IMR-90 (cell line): ENCODE results near the gene RIMBP2. TPM values are rescaled to one million over a fixed set of nuclear protein-coding genes. Genes with fewer than 3 reads are reported as not detected.

Experiments used
- ATAC-seq: fragments of 200-7000 bp; cut with Tn5 transposase; 2 replicates; pipeline ENCODE4 v1.9.1; 2020; ENCODE audit warnings: low read depth, mild to moderate bottlenecking, moderate library complexity
- BruUV-seq: library from RNA; stranded (reverse); fragments of 400-500 nt; replicated peaks from 2 replicates; lab custom pipeline; 2021; lab: Mats Ljungman, UMichigan
- CTCF ChIA-PET: fragments of 300-600 bp; formaldehyde crosslinking; extraction: SDS; loops from one replicate; lab custom pipeline; 2021; ENCODE audit warnings: antibody characterized with exemption; lab: Yijun Ruan, JAX
- POLR2A ChIA-PET: fragments of 300-600 bp; sonication (Branson Sonifier 250); formaldehyde crosslinking; loops from one replicate; lab custom pipeline; 2022; ENCODE audit warnings: antibody characterized with exemption; ENCODE audit not compliant: unreplicated experiment; lab: Charles Lee
- DNase-seq: peaks from one replicate; pipeline ENCODE4 v3.0.0; 2013
- H2AFZ ChIP-seq: replicated peaks from 2 replicates; pipeline ENCODE3; 2013; ENCODE audit warnings: low read length, mild to moderate bottlenecking; ENCODE audit not compliant: poor library complexity
- H2AK5ac ChIP-seq: 2 replicates; pipeline ENCODE4 v1.6.1; 2013; ENCODE audit warnings: low read depth, low read length, inconsistent platforms
- H2AK9ac ChIP-seq: replicated peaks from 2 replicates; pipeline ENCODE3; 2013; ENCODE audit warnings: mild to moderate bottlenecking, low read depth, low read length, moderate library complexity; ENCODE audit not compliant: poor library complexity
- H2BK120ac ChIP-seq: 2 replicates; pipeline ENCODE4 v1.6.1; 2013; ENCODE audit warnings: low read depth, low read length, inconsistent platforms
- H2BK15ac ChIP-seq: 3 replicates; pipeline ENCODE4 v1.6.1; 2013; ENCODE audit warnings: low read depth, low read length, inconsistent platforms
- H2BK20ac ChIP-seq: 2 replicates; pipeline ENCODE4 v1.6.1; 2013; ENCODE audit warnings: low read depth, mild to moderate bottlenecking, inconsistent platforms, low read length, moderate library complexity
- H2BK5ac ChIP-seq: 2 replicates; pipeline ENCODE4 v1.6.1; 2013; ENCODE audit warnings: mild to moderate bottlenecking, low read depth, low read length, inconsistent platforms; ENCODE audit not compliant: poor library complexity, severe bottlenecking
- H3K14ac ChIP-seq: replicated peaks from 2 replicates; pipeline ENCODE4 v1.6.1; 2013; ENCODE audit warnings: low read depth, low read length, inconsistent platforms
- H3K18ac ChIP-seq: 2 replicates; pipeline ENCODE4 v1.6.1; 2013; ENCODE audit warnings: low read depth, low read length, control low read depth
- H3K23ac ChIP-seq: 2 replicates; pipeline ENCODE4 v1.6.1; 2013; ENCODE audit warnings: low read depth, low read length, inconsistent platforms
- H3K27ac ChIP-seq: 2 replicates; pipeline ENCODE4 v1.5.1; 2013; ENCODE audit warnings: mild to moderate bottlenecking, control low read depth, low read length; ENCODE audit not compliant: insufficient read depth
- H3K27me3 ChIP-seq: 2 replicates; pipeline ENCODE4 v1.6.1; 2013; ENCODE audit warnings: low read length; ENCODE audit not compliant: control insufficient read depth, insufficient read depth
- H3K36me3 ChIP-seq: 2 replicates; pipeline ENCODE4 v1.6.1; 2013; ENCODE audit warnings: low read length, mixed read lengths; ENCODE audit not compliant: control insufficient read depth, insufficient read depth
- H3K4ac ChIP-seq: 2 replicates; pipeline ENCODE4 v1.6.1; 2013; ENCODE audit warnings: low read depth, low read length, inconsistent platforms
- H3K4me1 ChIP-seq: 2 replicates; pipeline ENCODE4 v1.6.1; 2013; ENCODE audit warnings: low read length, mixed read lengths; ENCODE audit not compliant: control insufficient read depth, insufficient read depth
- H3K4me2 ChIP-seq: 2 replicates; pipeline ENCODE4 v1.6.1; 2013; ENCODE audit warnings: low read depth, mild to moderate bottlenecking, control low read depth, low read length, moderate library complexity
- H3K4me3 ChIP-seq: 2 replicates; pipeline ENCODE4 v1.5.1; 2013; ENCODE audit warnings: low read depth, mild to moderate bottlenecking, control low read depth, low read length, moderate library complexity; ENCODE audit not compliant: insufficient read depth
- H3K56ac ChIP-seq: 2 replicates; pipeline ENCODE4 v1.6.1; 2013; ENCODE audit warnings: low read length, inconsistent platforms; ENCODE audit not compliant: insufficient read depth; ENCODE audit errors: extremely low read depth
- H3K79me1 ChIP-seq, 2 experiments: 2 replicates each; pipeline ENCODE4 v1.6.1; 2013; ENCODE audit warnings: low read length in 2 of 2, inconsistent platforms in 1 of 2, low read depth in 1 of 2
- H3K9ac ChIP-seq: 2 replicates; pipeline ENCODE4 v1.6.1; 2013; ENCODE audit warnings: low read depth, low read length, control low read depth
- H3K9me1 ChIP-seq: 2 replicates; pipeline ENCODE4 v1.6.1; 2013; ENCODE audit warnings: low read length, inconsistent platforms; ENCODE audit not compliant: insufficient read depth
- H3K9me3 ChIP-seq: 2 replicates; pipeline ENCODE4 v1.6.1; 2013; ENCODE audit warnings: low read length; ENCODE audit not compliant: control insufficient read depth, insufficient read depth
- H4K20me1 ChIP-seq: 2 replicates; pipeline ENCODE4 v1.6.1; 2013; ENCODE audit warnings: low read length, inconsistent platforms; ENCODE audit not compliant: insufficient read depth
- H4K5ac ChIP-seq: 2 replicates; pipeline ENCODE4 v1.6.1; 2013; ENCODE audit warnings: mild to moderate bottlenecking, low read depth, low read length, control low read depth
- H4K8ac ChIP-seq, 2 experiments: 2 replicates each; pipeline ENCODE4 v1.6.1; 2013; ENCODE audit warnings: low read depth in 2 of 2, low read length in 2 of 2, control low read depth in 1 of 2, inconsistent platforms in 1 of 2
- H4K91ac ChIP-seq: 2 replicates; pipeline ENCODE4 v1.6.1; 2013; ENCODE audit warnings: low read depth, low read length, inconsistent platforms; ENCODE audit not compliant: insufficient read depth
- CHD1 ChIP-seq: IDR thresholded peaks from 2 replicates; pipeline ENCODE4 v1.6.1; 2012; ENCODE audit warnings: low read depth, low read length, improper control_type of control experiment
- FOS ChIP-seq: fragments of 150-350 bp; IDR thresholded peaks from 2 replicates; pipeline ENCODE4 v1.6.1; 2016; ENCODE audit warnings: low read depth, low read length
- MAFK ChIP-seq: IDR thresholded peaks from 2 replicates; pipeline ENCODE4 v1.6.1; 2012; ENCODE audit warnings: low read depth, low read length, improper control_type of control experiment
- MAZ ChIP-seq: IDR thresholded peaks from 2 replicates; pipeline ENCODE4 v1.6.1; 2012; ENCODE audit warnings: low read depth, mild to moderate bottlenecking, low read length, improper control_type of control experiment, moderate library complexity, borderline replicate concordance
- WGBS, 2 experiments: methylation state at CpG; one replicate each; pipeline versions ENCODE4 v1.1.5 to v1.1.7; 2013; ENCODE audit warnings: missing lambda C conversion rate in 2 of 2; ENCODE audit not compliant: insufficient read length in 1 of 2; ENCODE audit errors: extremely low coverage in 2 of 2; 5-methylcytosine and 5-hydroxymethylcytosine counted together
- dilution Hi-C: fragments of 300-500 bp; cut with HindIII; formaldehyde crosslinking; loops from one replicate; pipeline ENCODE4 v1.14.3; 2018; ENCODE audit warnings: low sequenced_read_pairs; ENCODE audit not compliant: unreplicated experiment
- in situ Hi-C: fragments of 300-500 bp; cut with MboI; formaldehyde crosslinking; loops from 3 replicates; pipeline ENCODE4 v1.14.3; 2019; ENCODE audit warnings: low sequenced_read_pairs, inconsistent platforms, mixed read lengths
- intact Hi-C: fragments of 100-400 bp; cut with micrococcal nuclease; formaldehyde crosslinking; loops from 2 replicates; pipeline ENCODE4 v1.10.0; 2022
- polyA plus RNA-seq, 3 experiments: library from polyadenylated mRNA; depleted of rRNA; stranded (reverse); fragments of >200 nt; gene quantifications; 2 replicates each; pipeline ENCODE4 v1.2.3, GENCODE V29; 2012; ENCODE audit warnings: low replicate concordance in 1 of 3
- total RNA-seq: library from RNA; depleted of rRNA; stranded (reverse); fragments of >200 nt; gene quantifications from 2 replicates; pipeline ENCODE4 v1.2.3, GENCODE V29; 2012
- TF ChIP-seq, protein P1 (sequence below): fragments of 150-350 bp; IDR thresholded peaks from 2 replicates; pipeline ENCODE4 v1.6.1; 2017; ENCODE audit warnings: mild to moderate bottlenecking, antibody characterized with exemption, low read length, low read depth

RIMBP2 gene
- total and polyA plus RNA-seq, 2 of the 4 experiments (the other 2 are of a cell fraction): not detected

DNA sequence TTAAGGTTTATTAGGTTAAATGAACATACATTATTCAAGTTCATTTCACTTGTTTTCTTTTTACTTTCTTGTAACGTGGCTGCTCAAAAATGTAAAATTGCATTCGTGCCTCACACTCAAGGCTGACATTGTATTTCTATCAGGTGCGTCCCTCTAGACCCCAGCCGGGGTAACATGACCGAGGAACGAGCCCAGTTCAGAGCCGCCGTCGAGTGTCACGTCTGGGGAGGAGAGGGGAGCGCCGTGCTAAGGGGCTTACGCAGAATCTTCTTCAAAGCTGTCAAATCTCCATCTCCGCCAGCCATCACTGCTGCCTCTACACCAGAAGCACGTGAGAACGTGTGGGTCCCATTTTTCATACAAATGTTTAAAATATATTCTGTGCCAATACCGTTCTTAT, 170.6 kb downstream of the RIMBP2 start:
- Histone ChIP-seq H4K5ac (no peak overlapping the region), H2AFZ (no peak overlapping the region), H3K4me1 (no peaks in the 10 kb centered on the region), H2AK9ac (no peak overlapping the region), H3K4me2 (no peak overlapping the region), H3K18ac (no peak overlapping the region), H2BK15ac (no peak overlapping the region), H3K56ac (no peak overlapping the region), H4K20me1 (no peaks in the 10 kb centered on the region), H4K91ac (no peak overlapping the region), H3K9ac (no peak overlapping the region), H3K9me3 (peaks cover 23% of the 10 kb centered on the region), H3K23ac (no peak overlapping the region), H3K4me3 (no peak overlapping the region), H4K8ac (no peak overlapping the region), H2BK5ac (no peak overlapping the region), H3K9me1 (no peaks in the 10 kb centered on the region), H3K14ac (no peak overlapping the region), H2AK5ac (no peak overlapping the region), H3K27ac (no peak overlapping the region), H3K79me1 (no peaks in the 10 kb centered on the region), H2BK20ac (no peak overlapping the region), H3K27me3 (no peaks in the 10 kb centered on the region), H3K4ac (no peak overlapping the region), H2BK120ac (no peak overlapping the region), H3K36me3 (no peaks in the 10 kb centered on the region)
- in situ Hi-C loops: no loop called here
- TF ChIP-seq MAFK: no peak
- TF ChIP-seq CHD1: no peak
- TF ChIP-seq MAZ: no peak
- TF ChIP-seq, protein P1, sequence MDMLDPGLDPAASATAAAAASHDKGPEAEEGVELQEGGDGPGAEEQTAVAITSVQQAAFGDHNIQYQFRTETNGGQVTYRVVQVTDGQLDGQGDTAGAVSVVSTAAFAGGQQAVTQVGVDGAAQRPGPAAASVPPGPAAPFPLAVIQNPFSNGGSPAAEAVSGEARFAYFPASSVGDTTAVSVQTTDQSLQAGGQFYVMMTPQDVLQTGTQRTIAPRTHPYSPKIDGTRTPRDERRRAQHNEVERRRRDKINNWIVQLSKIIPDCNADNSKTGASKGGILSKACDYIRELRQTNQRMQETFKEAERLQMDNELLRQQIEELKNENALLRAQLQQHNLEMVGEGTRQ: no peak
- no peak for TF ChIP-seq FOS
- 0% methylated on average over 2 of the region's 17 CpGs; no CpG with 5 or more reads in 1 of the 2 experiments for WGBS, 2 experiments
- POLR2A ChIA-PET: no interaction called here
- BruUV-seq: no TSS peak
- ATAC-seq (no peak), DNase-seq (no peak)
- intact Hi-C loops: no loop called here
- dilution Hi-C loops: no loop called here
- CTCF ChIA-PET: no interaction called here
